ENCODE results near the gene LSAMP. TPM values are rescaled to one million over a fixed set of nuclear protein-coding genes. Genes with fewer than 3 reads are reported as not detected.

LSAMP gene
- polyA plus RNA-seq, 1 of the 3 experiments (the other 2 are of a cell fraction), result 6.6 TPM

DNA sequence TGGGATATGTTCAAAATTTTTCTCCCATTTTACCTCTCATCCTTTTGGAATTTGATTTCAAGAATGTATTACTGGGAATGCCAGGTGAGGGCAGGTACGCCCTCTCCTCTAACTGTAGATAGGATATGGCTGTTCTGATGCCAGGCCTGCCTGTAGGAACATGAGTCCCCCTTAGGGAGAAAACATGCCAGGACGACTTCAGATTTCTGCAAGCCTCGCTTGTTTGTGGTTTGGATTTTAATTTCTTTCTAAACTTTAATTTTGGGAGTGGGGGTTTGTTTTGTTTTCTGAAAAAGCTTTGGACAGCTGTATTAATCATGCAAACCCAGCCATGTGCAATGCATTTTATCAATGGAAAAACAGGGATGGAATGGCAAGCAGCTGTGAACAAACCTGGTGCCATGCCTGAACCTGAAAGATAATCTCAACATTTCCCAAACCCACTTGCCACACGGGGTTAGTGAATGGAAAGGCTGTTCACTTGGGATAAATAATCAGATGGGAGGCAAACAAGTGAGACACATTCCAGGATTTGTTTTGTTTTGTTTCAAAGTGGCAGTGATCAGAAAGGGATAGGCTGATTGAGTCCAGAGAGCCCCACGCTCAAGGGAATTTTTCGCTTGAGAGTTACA, 614.4 kb downstream of the LSAMP start:
- ChIA-PET CTCF (interaction anchor here (0.8 to 1.5 kb wide), 6 partner anchors 9 to 739 kb away, joined by 3 to 5 read pairs (median 4); no protein-coding TSS in a partner anchor), POLR2A (no interaction called here)

DNA sequence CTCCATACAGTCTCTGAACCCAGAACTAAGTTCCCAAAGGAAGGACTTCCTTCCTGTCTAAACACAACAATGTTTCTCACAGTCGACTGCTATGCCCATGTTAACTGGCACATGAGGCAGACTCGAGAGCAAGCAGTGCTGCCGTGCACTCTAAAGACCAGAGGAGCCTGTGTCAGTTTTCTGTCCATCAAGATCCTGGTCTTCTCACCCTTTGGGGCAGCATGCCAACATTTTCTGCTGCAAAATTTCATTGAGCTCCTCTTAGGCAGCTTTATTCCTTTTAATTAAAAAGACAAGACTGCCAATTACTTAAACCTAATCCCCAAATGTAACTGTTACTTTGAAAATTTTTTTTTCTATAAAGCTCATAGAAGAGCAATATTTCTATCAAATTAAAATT, 616.9 kb downstream of the LSAMP start:
- Histone ChIP-seq H2AFZ (ENCODE audit: low read depth) (no peak overlapping the region), H3K36me3 (replicated peaks in 1 of 2; ENCODE audit: control insufficient read depth in 1 of 2, insufficient read depth in 2 of 2, low read length in 1 of 2) (no peaks in the 10 kb centered on the region), H3K4me2 (no peak overlapping the region), H3K4me1 (ENCODE audit: control insufficient read depth in 1 of 2, insufficient read depth in 2 of 2, low read depth in 1 of 2, low read length in 1 of 2) (peaks cover 5 to 29% of the 10 kb centered on the region in 2 experiments; a peak in 3 of 4 replicates), H4K20me1 (ENCODE audit: insufficient read depth) (no peaks in the 10 kb centered on the region), H3K9me2 (no peaks in the 10 kb centered on the region), H3K9ac (no peak overlapping the region), H3F3A (replicated peaks; ENCODE audit: insufficient read depth) (peaks cover 12% of the 10 kb centered on the region), H3K27me3 (ENCODE audit: insufficient read depth) (no peaks in the 10 kb centered on the region), H3K27ac (ENCODE audit: low read depth in 2 of 2, low read length in 1 of 2) (no peak overlapping the region), H3K9me3 (no peaks in the 10 kb centered on the region), H3K4me3 (ENCODE audit: low read depth in 2 of 2, low read length in 1 of 2) (no peak overlapping the region), H3K79me2 (ENCODE audit: insufficient read depth) (no peaks in the 10 kb centered on the region)
- TF ChIP-seq GATA2 (CRISPR knock-in tag; IDR thresholded peaks at IDR 0.05), result no peak
- no peak for TF ChIP-seq TAF1 (IDR thresholded peaks at IDR 0.05; ENCODE audit: borderline replicate concordance, low read depth, low read length)
- TF ChIP-seq YY1 (IDR thresholded peaks at IDR 0.05; ENCODE audit: low read depth), result no peak
- no peak for TF ChIP-seq RXRA (IDR thresholded peaks at IDR 0.05; ENCODE audit: borderline replicate concordance, low read depth)
- no peak for TF ChIP-seq CHD2 (IDR thresholded peaks at IDR 0.05; ENCODE audit: low read length, partially characterized antibody)
- TF ChIP-seq NRF1 (IDR thresholded peaks at IDR 0.05; ENCODE audit: low read depth, low read length), result no peak
- TF ChIP-seq FOXJ3 (CRISPR knock-in tag; IDR thresholded peaks at IDR 0.05), result no peak
- TF ChIP-seq FOXM1 (IDR thresholded peaks at IDR 0.05; ENCODE audit: low read depth), result no peak
- TF ChIP-seq, protein P1, sequence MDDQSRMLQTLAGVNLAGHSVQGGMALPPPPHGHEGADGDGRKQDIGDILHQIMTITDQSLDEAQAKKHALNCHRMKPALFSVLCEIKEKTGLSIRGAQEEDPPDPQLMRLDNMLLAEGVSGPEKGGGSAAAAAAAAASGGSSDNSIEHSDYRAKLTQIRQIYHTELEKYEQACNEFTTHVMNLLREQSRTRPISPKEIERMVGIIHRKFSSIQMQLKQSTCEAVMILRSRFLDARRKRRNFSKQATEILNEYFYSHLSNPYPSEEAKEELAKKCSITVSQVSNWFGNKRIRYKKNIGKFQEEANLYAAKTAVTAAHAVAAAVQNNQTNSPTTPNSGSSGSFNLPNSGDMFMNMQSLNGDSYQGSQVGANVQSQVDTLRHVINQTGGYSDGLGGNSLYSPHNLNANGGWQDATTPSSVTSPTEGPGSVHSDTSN (IDR thresholded peaks at IDR 0.05), result no peak
- no peak for TF ChIP-seq ELF1 (IDR thresholded peaks at IDR 0.05)
- TF ChIP-seq, protein P2, sequence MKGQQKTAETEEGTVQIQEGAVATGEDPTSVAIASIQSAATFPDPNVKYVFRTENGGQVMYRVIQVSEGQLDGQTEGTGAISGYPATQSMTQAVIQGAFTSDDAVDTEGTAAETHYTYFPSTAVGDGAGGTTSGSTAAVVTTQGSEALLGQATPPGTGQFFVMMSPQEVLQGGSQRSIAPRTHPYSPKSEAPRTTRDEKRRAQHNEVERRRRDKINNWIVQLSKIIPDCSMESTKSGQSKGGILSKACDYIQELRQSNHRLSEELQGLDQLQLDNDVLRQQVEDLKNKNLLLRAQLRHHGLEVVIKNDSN (IDR thresholded peaks at IDR 0.05; ENCODE audit: borderline replicate concordance, low read depth), result no peak
- no peak for TF ChIP-seq TCF12 (IDR thresholded peaks at IDR 0.05)
- TF ChIP-seq, protein P3, sequence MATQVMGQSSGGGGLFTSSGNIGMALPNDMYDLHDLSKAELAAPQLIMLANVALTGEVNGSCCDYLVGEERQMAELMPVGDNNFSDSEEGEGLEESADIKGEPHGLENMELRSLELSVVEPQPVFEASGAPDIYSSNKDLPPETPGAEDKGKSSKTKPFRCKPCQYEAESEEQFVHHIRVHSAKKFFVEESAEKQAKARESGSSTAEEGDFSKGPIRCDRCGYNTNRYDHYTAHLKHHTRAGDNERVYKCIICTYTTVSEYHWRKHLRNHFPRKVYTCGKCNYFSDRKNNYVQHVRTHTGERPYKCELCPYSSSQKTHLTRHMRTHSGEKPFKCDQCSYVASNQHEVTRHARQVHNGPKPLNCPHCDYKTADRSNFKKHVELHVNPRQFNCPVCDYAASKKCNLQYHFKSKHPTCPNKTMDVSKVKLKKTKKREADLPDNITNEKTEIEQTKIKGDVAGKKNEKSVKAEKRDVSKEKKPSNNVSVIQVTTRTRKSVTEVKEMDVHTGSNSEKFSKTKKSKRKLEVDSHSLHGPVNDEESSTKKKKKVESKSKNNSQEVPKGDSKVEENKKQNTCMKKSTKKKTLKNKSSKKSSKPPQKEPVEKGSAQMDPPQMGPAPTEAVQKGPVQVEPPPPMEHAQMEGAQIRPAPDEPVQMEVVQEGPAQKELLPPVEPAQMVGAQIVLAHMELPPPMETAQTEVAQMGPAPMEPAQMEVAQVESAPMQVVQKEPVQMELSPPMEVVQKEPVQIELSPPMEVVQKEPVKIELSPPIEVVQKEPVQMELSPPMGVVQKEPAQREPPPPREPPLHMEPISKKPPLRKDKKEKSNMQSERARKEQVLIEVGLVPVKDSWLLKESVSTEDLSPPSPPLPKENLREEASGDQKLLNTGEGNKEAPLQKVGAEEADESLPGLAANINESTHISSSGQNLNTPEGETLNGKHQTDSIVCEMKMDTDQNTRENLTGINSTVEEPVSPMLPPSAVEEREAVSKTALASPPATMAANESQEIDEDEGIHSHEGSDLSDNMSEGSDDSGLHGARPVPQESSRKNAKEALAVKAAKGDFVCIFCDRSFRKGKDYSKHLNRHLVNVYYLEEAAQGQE (IDR thresholded peaks at IDR 0.05; ENCODE audit: low read depth, low read length), result no peak
- TF ChIP-seq, protein P4, sequence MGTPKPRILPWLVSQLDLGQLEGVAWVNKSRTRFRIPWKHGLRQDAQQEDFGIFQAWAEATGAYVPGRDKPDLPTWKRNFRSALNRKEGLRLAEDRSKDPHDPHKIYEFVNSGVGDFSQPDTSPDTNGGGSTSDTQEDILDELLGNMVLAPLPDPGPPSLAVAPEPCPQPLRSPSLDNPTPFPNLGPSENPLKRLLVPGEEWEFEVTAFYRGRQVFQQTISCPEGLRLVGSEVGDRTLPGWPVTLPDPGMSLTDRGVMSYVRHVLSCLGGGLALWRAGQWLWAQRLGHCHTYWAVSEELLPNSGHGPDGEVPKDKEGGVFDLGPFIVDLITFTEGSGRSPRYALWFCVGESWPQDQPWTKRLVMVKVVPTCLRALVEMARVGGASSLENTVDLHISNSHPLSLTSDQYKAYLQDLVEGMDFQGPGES (IDR thresholded peaks at IDR 0.05; ENCODE audit: low read depth, low read length), result no peak
- no peak for TF ChIP-seq RAD21 (IDR thresholded peaks at IDR 0.05; ENCODE audit: low read length)
- no peak for TF ChIP-seq TEAD4 (IDR thresholded peaks at IDR 0.05; ENCODE audit: borderline replicate concordance, insufficient read depth)
- TF ChIP-seq POLR2AphosphoS5 (IDR thresholded peaks at IDR 0.05; ENCODE audit: low read depth, low read length), result no peak
- ChIA-PET CTCF (interaction anchor here (0.6 to 1.5 kb wide), 5 partner anchors 8 to 736 kb away, joined by 3 to 5 read pairs (median 4); no protein-coding TSS in a partner anchor), POLR2A (no interaction called here)
- 70% methylated on average over 3 of the region's 3 CpGs for WGBS (ENCODE audit: low lambda C conversion rate)
- no peak for DNase-seq

More for the DNA sequence above, 614.4 kb downstream of the LSAMP start:
- Histone ChIP-seq H3K36me3 (replicated peaks in 1 of 2; ENCODE audit: control insufficient read depth in 1 of 2, insufficient read depth in 2 of 2, low read length in 1 of 2) (no peaks in the 10 kb centered on the region), H3K9me2 (no peaks in the 10 kb centered on the region), H3K4me3 (ENCODE audit: low read depth in 2 of 2, low read length in 1 of 2) (no peak overlapping the region), H3K9ac (no peak overlapping the region), H3K9me3 (no peaks in the 10 kb centered on the region), H3K79me2 (ENCODE audit: insufficient read depth) (no peaks in the 10 kb centered on the region), H2AFZ (ENCODE audit: low read depth) (no peak overlapping the region), H3K27ac (ENCODE audit: low read depth in 2 of 2, low read length in 1 of 2) (no peak overlapping the region), H3K4me2 (no peak overlapping the region), H4K20me1 (ENCODE audit: insufficient read depth) (no peaks in the 10 kb centered on the region), H3K4me1 (ENCODE audit: control insufficient read depth in 1 of 2, insufficient read depth in 2 of 2, low read depth in 1 of 2, low read length in 1 of 2) (peaks cover 9 to 34% of the 10 kb centered on the region in 2 experiments; a peak in 3 of 4 replicates), H3K27me3 (ENCODE audit: insufficient read depth) (no peaks in the 10 kb centered on the region), H3F3A (replicated peaks; ENCODE audit: insufficient read depth) (peaks cover 12% of the 10 kb centered on the region)
- DNase-seq, result no peak
- TF ChIP-seq, protein P1 (IDR thresholded peaks at IDR 0.05), result no peak
- 0 out of 2 replicates have a peak, but pooled peaks have one; percentile 6 for TF ChIP-seq TCF12 (IDR thresholded peaks at IDR 0.05)
- WGBS (ENCODE audit: low lambda C conversion rate), result 83% methylated on average over 6 of the region's 6 CpGs

All from SK-N-SH (cell line).